HG03575 (cell line): ENCODE results near the gene XK.
"Not testable (repeated sequence)": the region's sequence is repeated elsewhere in the genome, so short reads cannot be mapped to it uniquely, and the experiment has no call there.

ENCODE experiments used
- ATAC-seq: cut with Tn5 transposase; IDR thresholded peaks from one replicate; pipeline ENCODE4 v1.9.1; 2021; ENCODE audit not compliant: unreplicated experiment, insufficient number of reproducible peaks, low FRiP score; ENCODE audit errors: extremely low read depth

Gene XK

GRCh38 chrX:37745835-37746217 is 60.2 kb downstream of the XK start:
- ATAC-seq: peak; percentile 7

- peak; percentile 81 for ATAC-seq
Observed at GRCh38 chrX:37746218-37746941, 60.8 kb downstream of the XK start.

- ATAC-seq: no peak
Observed at GRCh38 chrX:37746951-37747350, 61.4 kb downstream of the XK start.

- ATAC-seq: no peak
Observed at GRCh38 chrX:37752281-37752680, 66.7 kb downstream of the XK start.

GRCh38 chrX:37752936-37753335 is 67.3 kb downstream of the XK start:
- no peak for ATAC-seq

- no peak for ATAC-seq
Observed at GRCh38 chrX:37753384-37753783, 67.8 kb downstream of the XK start.

GRCh38 chrX:37754516-37754915 is 68.9 kb downstream of the XK start:
- no peak for ATAC-seq

GRCh38 chrX:37755025-37755424 is 69.4 kb downstream of the XK start:
- peak; percentile 93 for ATAC-seq

- no peak for ATAC-seq
Observed at GRCh38 chrX:37757082-37757481, 71.5 kb downstream of the XK start.

GRCh38 chrX:37759351-37759750 is 73.8 kb downstream of the XK start:
- ATAC-seq: no peak

GRCh38 chrX:37759878-37760418 is 74.4 kb downstream of the XK start:
- no peak for ATAC-seq

GRCh38 chrX:37763400-37763799 is 77.8 kb downstream of the XK start:
- ATAC-seq: no peak

- no peak for ATAC-seq
Observed at GRCh38 chrX:37765507-37765906, 79.9 kb downstream of the XK start.

- no peak for ATAC-seq
Observed at GRCh38 chrX:37767430-37767829, 81.8 kb downstream of the XK start.

GRCh38 chrX:37768866-37769265 is 83.3 kb downstream of the XK start:
- ATAC-seq: not testable (repeated sequence)

GRCh38 chrX:37776283-37776986 is 90.8 kb downstream of the XK start:
- ATAC-seq: peak; percentile 39

GRCh38 chrX:37776987-37777325 is 91.4 kb downstream of the XK start:
- no peak for ATAC-seq

- ATAC-seq: no peak
Observed at GRCh38 chrX:37779857-37780256, 94.3 kb downstream of the XK start, which contains the start of gene CYBB. Gene CYBB (plus strand): TSS chrX:37780059. CDS start chrX:37780078, 19 bp downstream.

- no peak for ATAC-seq
Observed at GRCh38 chrX:37781081-37781480, 95.5 kb downstream of the XK start.
